HG02943 (cell line): ENCODE measurements around the gene NIN.

ENCODE experiments used
- ATAC-seq: cut with Tn5 transposase; IDR thresholded peaks from one replicate; pipeline ENCODE4 v1.9.1; 2021; ENCODE audit warnings: mild to moderate bottlenecking, low read depth, moderate library complexity; ENCODE audit not compliant: unreplicated experiment

The NIN gene

GRCh38 chr14:50794068-50794645 is 36.8 kb downstream of the NIN start:
- no peak for ATAC-seq

DNA sequence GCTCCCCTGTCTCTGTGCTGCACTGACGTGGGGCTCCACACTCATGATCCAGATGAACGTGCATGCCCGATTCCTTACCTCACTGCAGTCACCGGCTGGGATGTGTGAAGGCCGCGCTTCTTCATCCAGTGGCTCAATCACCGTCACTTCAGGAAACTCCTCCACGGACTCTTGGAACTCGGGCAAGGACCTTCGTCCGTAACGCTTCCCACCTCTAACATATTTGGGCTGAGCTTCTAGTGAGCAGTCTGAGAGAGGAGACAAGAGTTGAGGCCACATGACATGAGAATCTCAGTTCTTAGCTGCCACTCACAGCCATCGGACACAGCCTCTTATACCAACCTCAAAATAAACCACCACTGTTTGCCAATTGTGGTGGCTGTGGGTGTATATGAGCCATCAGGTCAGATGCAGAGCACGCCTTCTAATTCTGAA is 38.3 kb downstream of the NIN start:
- no peak for ATAC-seq

DNA sequence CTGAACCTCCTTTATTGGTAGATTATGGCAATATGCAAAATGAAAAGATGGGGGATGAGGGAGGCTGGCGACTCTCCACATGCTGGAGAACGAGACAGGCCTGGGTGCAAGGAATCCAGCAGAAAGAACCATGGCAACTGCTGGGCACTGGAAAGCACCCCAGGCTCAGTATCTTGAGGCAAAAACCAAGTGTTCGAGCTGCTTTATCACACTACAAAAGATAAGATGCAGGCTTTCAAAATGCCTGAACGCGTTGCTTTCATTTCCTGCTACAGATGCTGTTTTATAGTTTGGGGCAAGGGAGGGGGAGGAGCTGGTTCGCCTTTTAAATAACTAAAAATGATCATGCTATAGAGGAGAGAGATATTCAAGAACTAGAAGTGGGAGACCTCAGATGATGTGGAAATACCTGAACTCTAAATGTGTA is 38.9 kb downstream of the NIN start:
- ATAC-seq: no peak

GRCh38 chr14:50791201-50791600 is 39.8 kb downstream of the NIN start:
- no peak for ATAC-seq

DNA sequence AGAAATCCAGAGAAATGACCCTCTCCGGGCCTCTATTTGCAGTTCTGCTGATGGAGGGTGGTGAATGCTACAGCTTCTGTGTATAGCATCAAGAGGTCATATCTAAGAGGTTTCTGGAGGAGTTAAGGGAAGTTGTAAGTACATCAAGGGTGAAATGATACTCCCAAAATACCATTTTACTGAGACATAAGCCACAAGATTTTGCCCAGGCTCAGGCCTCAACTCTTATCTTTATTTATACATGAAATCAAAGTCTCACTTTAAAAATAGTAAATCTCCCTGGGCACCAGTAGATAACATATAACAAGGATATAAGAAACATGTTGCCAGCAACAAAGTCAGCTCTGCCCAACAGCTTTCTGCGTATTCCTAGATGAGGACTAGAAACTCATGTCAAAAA is 40.4 kb downstream of the NIN start:
- ATAC-seq: no peak

- no peak for ATAC-seq
Measured at GRCh38 chr14:50786751-50787464, 44.1 kb downstream of the NIN start.

GRCh38 chr14:50785457-50786063 is 45.4 kb downstream of the NIN start:
- ATAC-seq: no peak

GRCh38 chr14:50784683-50785456 is 46.1 kb downstream of the NIN start:
- ATAC-seq: no peak

- ATAC-seq: no peak
Measured at GRCh38 chr14:50783563-50783962, 47.4 kb downstream of the NIN start.

DNA sequence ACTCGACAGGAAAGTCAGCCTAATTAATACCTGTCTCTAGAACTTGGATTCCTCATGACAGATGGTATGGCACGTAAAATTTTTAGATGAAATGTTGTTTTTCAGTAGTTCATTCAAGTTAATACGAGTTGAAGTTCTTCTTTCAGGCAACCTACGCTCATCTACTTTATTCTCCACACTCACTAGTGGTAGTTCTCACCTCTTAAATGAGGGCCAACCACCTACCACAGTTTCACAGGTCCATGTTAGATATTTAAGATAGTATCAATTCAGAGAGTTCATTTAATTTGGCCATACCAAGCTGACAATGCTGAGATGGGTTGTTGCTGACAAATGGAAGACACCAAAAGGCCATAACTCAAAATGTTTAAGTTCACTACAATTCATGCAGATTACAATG is 50.6 kb downstream of the NIN start:
- no peak for ATAC-seq

- no peak for ATAC-seq
Measured at GRCh38 chr14:50778721-50779483, 52.1 kb downstream of the NIN start.

- ATAC-seq: no peak
Measured at GRCh38 chr14:50776522-50776921, 54.4 kb downstream of the NIN start.

DNA sequence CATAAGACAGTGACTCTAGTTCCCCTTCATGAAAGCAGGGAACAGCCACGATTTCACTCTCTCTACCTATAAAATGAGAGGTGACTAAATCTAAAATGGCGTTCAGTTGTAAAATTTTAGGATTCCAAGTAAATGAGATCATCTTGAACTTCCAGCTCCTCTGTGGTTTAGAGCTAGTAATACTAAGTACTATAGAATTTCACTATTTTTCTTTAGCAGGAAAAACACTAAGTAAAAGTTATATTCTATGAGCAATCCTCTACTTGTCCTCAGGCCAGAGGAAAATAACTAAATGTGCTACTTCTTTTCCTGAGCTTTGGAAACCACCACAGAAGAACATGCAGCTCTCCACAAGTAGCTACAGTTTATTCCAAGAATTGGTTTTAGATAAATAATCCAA is 55.6 kb downstream of the NIN start:
- no peak for ATAC-seq

DNA sequence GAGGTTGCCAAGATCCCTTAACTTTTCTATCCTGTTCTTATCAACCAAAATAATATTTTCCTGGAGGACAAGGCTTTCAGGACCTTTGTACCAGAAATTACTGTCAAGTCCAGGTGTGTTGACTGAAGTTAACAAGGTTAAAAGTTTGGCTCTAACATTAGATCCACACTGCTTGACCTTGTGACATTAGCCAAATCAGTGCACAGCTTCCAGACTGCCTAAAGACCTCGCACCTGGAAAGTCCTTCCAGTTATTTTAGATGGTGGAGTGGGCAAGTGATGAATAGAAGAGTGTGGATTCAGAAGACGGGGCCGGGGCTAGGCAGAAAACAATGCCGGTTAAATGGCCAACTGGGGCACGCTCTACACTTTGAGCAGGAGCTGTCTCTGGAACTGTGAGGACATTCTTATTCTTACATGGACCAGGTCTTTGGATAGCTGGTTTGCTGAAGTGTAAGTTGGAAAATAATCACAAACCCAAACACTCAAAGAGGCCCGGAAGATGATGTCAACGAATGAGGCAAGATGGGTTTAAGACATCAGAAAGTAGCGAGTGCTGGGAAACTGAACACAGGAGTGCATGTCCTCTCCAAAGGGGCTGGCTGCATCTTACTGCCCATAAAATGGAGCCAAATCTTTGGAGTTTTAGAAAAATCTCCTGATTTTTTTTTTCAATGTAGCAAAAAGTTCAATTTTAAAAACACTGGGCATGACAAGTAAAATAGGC is 56.3 kb downstream of the NIN start:
- no peak for ATAC-seq

GRCh38 chr14:50773632-50774541 is 57.1 kb downstream of the NIN start:
- no peak for ATAC-seq

- ATAC-seq: no peak
Measured at GRCh38 chr14:50772412-50772811, 58.5 kb downstream of the NIN start.

- no peak for ATAC-seq
Measured at GRCh38 chr14:50770586-50770985, 60.4 kb downstream of the NIN start.

DNA sequence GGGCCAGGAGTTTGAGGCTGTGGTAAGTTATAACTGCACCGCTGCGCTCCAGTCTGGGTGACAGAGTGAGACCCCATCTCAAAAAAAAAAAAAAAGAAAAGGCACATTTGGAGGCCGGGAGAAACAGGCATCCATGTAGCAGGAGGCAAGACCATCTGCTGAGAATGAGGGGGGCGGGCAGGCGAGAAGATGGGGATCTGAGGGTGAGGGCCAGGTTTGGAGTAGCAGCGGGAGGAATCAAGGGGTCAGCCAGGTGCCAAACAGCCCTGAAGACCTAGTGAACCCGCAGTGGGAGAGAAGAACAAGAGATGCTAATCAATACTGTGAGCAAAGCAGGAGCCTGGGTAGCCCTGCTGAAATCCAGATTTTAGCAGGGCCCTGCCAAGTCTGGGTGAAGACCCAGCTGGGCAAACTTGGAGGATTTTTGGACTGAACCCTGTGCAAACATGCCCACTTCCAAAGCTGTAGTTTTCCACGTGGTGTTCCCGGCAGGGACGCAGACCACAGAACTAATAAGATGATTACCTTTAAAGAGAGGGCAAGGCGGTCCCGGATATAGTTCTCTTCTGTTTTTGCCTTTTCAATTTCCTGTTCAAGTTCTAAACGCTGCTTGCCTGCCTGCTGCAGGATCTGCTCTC is 61.0 kb downstream of the NIN start:
- ATAC-seq: no peak
